ENCODE measurements around the gene EVX1.

- TF ChIP-seq EZH2 (IDR thresholded peaks at IDR 0.05; ENCODE audit: insufficient read depth, poor library complexity, severe bottlenecking) (no peak), EZH2phosphoT487 (IDR thresholded peaks at IDR 0.05; ENCODE audit: insufficient read depth, low read depth) (no peak)
Measured at GRCh38 chr7:27244488-27245123, 2.0 kb downstream of the EVX1 start.

Data from GM23248 (cell line).